HG02938 (cell line): Measurements from ENCODE around the gene PPM1M.
"Not testable (repeated sequence)": the region's sequence is repeated elsewhere in the genome, so short reads cannot be mapped to it uniquely, and the experiment has no call there.

Experiments used
- ATAC-seq: cut with Tn5 transposase; IDR thresholded peaks from one replicate; pipeline ENCODE4 v1.9.1; 2021; ENCODE audit warnings: mild to moderate bottlenecking, moderate library complexity; ENCODE audit not compliant: unreplicated experiment

Gene PPM1M

DNA sequence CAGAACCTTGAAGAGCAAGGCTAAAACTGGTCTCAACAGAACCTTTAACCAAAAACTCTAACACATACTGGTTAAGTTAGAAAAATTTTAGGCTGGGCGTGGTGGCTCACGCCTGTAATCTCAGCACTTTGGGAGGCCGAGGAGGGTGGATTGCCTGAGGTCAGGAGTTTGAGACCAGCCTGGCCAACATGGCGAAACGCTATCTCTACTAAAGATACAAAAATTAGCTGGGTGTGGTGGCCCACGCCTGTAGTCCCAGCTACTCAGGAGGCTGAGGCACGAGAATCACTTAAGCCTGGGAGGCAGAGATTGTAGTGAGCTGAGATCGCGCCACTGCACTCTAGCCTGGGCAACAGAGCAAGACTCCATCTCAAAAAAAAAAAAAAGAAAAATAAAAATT is 26.6 kb downstream of the PPM1M start:
- not testable (repeated sequence) for ATAC-seq

DNA sequence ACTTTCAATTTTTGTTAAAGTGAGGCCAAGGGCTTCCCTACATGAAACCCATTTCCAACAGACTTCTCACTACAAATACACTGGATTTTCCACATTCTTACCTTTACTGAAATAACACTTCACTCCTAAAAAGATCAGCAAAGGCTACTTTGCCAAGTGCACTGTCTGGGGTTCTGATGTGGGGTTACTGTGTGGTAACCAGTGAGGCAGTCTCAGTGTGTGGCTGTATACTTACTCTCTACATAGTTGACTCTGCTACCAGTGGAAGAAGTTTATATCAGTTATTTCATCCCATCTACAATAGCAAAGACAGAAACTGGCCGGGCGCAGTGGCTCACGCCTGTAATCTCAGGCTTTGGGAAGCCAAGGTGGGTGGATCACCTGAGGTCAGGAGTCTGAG is 27.3 kb downstream of the PPM1M start:
- ATAC-seq: no peak

DNA sequence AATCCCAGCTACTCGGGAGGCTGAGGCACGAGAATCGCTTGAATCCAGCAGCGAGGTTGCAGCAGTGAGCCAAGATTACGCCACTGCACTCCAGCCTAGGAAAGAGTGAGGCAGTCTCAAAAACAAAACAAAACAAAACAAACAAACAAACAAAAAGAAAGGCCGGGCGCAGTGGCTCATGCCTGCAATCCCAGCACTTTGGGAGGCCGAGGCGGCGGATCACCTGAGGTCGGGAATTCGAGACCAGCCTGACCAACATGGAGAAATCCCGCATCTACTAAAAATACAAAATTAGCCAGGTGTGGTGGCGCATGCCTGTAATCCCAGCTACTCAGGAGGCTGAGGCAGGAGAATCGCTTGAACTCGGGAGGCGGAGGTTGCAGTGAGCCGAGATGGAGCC is 29.2 kb downstream of the PPM1M start:
- ATAC-seq: not testable (repeated sequence)

DNA sequence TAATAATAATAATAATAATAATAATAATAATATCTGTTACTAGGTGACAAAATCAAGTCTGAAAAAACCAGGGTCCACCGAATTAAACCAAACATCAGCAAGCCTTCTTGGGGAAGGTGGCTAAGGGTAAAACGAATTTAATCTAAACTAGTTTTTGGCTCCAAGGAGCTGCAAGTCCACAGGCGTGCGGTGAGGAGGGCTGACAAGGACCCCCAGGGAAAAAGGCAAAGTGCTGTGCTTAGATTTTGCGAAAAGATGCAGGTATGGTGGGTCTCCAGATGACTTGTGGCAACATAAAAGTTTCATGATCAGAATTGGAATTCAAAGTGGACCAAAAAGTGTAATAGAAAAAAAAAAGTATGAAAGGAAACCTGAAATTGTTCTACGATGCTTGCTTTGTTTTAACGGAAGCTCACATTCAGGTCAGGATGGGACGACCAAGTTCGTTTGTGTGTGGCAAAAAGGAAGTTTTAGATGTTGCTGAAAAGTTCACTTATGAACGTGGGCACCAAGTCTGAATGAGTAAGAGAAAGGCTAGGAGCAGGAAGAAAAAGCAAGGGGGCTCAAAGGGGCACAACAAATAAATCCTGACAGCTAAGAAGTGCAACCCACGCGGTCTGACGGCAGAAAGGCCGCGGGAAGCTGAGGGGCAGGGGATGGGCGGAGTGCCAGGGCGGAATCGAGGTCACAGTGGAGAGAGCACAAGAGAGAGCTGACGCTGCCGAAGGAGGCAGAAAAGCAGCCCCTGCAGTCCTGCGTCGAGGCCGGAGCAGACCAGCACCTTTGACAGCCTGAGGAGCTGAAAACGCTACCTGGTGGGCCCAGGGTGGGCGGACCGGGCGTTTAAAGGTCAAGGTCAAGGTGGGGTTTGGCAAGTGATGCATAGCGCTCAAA is 31.8 kb downstream of the PPM1M start:
- ATAC-seq: no peak

DNA sequence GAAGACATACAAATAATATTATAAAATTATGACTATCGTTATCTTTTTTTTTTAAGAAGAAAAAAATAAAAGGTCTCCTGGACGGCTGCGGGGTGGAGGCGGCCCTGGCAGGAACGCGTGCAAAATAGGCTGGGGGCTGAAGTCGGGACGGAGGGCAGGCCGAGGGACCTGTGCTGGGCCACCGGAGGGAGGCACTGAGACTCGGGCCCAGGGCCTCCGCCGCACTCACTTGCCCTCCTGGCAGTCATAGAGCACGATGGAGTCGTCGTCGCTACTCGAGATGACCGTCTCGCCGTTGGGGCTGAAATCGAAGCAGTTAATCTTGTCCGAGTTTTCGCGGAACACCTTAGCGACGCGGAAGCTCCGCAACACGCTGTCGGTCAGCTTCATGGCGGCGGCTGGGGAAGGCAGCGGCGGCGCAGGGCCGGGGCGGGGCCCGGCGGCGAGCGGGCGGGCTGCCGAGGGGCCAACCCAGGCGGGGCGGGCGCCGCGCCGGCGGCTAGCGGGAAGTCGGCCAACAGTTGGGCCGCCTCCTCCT is 32.5 kb downstream of the PPM1M start:
- ATAC-seq: peak; percentile 46

DNA sequence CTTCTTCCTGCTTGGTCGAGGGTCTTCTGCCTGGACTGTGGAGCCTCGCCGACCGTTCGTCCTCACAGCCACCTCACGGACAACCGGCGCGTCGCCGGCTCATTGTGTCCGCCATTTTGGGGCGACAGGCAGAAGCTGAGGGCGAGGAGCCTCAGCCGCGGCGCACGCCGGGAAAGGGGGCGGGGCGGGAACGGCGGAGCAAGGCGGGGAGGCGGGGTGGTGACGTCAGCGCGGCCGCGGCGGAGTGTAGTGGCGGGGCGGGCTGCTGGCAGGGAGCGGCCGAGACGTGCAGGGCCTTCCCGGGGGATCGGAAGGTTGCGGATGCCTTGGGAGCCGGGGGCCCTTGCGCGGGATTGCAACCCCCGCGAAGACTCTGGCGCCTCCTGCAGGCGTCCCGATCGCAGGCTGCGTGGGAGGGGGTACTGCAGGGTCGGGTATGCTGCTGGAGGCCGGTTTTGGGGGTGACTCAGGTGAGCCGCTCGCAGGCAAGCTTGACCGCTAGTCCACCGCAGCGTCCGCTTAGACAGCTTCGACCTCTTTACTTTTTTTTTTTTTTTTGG is 33.0 kb downstream of the PPM1M start, which contains the start of gene WDR82:
TSS of gene WDR82 (minus strand) at position 140 of the 560 bp plus-strand sequence. CDS start 288 bp downstream, outside the sequence.
- peak; percentile 71 for ATAC-seq

DNA sequence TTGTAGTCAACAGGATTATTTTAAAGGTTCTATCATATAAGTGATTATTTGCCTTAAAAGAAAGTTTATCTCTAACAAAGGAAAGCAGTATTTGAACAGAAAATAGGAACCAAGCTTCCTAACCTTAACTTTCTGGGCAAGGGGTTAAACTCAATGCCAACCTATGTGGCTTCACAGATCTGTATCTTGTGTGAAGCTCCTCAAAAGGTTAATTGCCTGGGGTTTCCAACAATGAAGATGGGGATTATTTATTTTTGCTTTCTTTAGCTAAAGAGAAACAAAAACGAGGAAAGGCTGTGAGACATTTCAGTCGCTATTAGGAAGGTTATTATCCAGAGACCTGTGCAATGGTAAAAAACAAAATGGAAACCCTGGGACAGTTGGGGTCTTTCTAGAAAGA is 34.0 kb downstream of the PPM1M start:
- ATAC-seq: no peak

DNA sequence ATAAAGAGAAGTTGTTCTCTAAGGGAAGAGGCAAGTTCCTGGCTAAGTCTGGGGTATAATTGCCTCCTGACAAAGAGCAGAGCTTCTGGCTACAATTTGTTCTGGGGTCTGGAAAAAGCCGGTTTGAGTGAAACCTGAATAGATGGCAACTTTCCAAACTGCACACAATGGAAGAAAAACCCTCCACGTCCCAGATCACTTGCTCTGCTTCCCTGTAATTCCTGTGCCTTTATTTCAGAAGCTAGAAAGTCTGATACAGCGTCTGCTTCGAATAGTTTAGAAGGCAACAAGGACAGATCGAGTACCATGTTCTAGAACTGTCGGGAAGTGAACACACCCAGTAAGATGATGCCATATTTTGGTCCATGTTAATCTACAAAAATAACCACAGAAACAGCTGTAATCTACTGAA is 34.5 kb downstream of the PPM1M start:
- ATAC-seq: no peak

DNA sequence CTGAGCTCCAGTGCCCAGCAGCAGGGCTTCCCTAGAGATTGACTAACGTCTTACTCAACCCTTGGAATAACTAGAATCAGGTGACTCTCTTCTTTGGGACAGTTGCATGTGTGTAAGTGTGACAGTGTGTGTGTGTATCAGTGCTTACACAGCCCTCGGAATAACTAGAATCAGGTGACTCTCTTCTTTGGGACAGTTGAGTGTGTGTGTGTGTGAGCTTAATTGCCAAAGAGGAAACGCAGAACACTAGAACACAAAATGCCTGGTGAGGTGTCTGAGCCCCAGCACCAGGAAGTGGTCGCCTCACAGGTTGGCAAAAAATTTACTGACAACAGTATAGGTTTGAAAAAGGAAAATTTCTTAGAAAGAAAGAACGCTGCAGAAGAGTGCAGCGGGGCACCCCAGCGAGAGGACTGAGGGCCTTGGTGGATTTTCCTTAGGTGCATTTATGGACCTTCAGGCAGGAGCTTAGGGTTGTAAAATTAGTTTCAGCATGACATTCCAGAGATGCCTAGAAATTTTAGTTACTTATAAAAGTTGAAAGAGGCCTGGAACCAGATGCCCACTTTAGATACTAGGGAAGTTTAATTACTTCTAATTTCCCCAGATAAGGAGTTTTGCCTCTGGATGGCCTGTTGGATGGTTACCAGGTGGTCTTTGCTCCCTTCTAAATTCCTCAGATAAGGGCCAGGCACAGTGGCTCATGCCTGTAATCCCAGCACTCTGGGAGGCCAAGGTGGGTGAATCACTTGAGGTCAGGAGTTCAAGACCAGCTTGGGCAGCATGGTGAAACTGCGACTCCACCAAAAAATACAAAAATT is 36.6 kb downstream of the PPM1M start:
- ATAC-seq: no peak

DNA sequence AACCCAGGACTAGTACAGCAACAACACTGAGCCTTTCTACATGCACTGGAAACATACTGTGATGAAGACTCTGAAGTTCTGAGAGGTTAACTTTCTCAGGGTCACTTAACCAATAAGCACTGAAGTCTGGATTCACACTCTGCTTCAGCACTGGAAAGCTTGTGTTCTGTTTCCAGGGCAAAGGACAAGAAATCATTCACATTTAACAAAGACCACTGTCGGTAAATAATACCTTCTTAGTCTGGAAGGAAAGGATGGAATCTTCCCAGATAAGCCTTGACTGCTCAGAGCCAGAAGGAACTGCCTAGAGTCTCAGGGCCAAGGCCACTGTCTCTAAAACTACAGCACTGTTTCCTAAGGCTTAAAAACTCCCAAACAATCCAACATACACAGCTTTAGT is 37.7 kb downstream of the PPM1M start:
- ATAC-seq: no peak

DNA sequence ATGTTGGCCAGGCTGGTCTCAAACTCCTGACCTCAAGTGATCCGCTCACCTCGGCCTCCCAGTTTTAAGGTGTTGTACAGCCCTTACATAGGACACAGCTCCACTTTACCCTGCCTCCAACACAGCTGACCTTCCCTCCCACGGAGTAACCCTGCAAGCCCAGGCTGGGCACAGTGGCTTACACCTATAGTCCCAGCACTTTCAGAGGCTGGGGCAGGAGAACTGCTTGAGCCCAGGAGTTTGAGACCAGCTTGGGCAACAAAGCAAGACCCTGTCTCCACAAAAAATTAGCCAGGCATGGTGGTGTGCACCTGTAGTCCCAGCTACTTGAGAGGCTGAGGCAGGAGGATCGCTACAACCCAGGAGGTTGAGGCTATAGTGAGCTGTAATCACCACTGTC is 38.5 kb downstream of the PPM1M start:
- ATAC-seq: not testable (repeated sequence)

DNA sequence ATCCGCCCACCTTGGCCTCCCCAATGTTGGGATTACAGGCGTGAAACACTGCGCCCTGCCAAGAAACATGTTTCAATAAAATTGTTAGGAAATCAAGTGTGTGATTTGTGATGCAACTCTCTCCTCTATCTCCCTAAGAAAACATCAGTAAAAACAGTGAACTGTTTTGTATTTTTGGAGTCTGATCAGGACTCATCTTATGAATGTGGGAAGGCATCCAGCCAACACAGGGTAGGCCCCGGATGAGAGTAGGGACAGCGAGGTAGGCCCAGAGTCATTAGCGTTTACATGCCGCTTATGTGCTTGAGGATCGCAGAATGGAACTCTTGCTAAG is 41.2 kb downstream of the PPM1M start:
- no peak for ATAC-seq

DNA sequence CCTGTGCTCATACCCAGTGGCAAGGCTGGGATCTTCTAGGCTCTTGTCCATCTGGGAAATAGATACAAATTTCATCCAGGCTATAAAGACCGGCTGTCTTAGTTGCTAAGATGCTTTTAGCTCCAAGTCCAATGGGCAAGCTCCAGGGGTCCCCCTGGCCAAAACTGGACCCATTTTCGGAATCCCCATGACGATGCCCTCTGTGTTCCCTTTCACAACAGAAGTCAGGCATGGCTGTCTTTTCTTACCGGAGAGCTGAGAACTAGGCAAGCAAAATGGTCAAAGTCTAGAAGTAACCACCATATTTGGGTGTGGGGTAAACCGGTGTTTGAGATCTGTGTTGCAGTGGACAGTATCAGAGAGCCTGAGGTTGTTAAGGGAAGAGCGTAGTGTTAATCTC is 43.1 kb downstream of the PPM1M start:
- ATAC-seq: no peak

DNA sequence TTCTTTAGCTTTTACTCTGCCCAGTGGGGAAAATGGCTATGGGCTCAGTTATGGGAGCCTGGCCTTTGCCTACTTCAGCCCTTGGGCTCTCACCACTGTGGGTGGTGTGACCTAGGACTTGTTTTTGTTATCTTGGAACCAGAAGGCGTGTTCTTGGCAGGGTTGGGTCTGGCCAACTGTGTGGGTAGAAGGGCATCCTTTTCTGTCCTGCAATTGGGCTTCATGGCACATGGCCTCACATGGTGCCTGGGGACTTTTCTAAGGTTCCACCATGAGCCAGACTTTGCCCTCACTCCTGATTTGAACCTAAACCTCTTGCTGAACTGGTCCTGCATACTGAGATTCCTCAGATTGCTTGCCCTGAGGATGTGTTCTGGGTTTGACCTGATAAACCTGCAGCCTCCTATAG is 43.8 kb downstream of the PPM1M start:
- ATAC-seq: no peak

DNA sequence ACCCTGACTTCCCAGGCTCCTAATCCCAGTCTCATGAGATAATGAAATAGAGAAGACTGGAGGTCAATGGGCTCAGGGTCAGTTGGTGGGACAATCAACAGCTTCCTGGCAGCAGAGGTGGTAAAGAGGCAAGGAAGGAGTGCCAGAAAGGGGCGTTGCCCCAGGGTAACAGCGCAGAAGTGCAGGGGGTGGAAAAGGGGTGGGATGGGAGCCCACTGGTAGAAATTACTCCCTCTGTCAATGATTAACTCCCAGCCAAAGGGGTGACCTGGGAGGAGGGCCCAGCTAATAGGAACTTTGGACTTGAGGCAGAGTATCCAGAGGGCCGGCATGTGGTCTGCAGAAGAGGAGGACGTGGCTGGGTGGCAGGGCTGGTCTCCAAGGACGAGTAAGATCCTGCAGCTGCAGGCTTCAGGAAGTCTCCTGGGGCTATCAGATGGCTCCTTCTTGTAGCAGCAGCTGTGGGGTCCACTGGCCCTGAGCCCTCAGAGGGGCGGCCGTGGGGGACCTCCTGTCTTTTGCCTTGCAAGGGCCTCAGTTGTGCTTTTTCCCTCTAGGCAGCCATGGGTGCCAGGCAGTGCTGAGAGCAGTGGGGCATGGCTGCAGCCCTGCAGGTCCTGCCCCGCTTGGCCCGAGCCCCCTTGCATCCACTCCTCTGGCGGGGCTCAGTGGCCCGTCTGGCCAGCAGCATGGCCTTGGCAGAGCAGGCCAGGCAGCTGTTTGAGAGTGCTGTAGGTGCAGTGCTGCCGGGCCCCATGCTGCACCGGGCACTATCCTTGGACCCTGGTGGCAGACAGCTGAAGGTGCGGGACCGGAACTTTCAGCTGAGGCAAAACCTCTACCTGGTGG is 44.4 kb downstream of the PPM1M start:
- ATAC-seq: no peak

DNA sequence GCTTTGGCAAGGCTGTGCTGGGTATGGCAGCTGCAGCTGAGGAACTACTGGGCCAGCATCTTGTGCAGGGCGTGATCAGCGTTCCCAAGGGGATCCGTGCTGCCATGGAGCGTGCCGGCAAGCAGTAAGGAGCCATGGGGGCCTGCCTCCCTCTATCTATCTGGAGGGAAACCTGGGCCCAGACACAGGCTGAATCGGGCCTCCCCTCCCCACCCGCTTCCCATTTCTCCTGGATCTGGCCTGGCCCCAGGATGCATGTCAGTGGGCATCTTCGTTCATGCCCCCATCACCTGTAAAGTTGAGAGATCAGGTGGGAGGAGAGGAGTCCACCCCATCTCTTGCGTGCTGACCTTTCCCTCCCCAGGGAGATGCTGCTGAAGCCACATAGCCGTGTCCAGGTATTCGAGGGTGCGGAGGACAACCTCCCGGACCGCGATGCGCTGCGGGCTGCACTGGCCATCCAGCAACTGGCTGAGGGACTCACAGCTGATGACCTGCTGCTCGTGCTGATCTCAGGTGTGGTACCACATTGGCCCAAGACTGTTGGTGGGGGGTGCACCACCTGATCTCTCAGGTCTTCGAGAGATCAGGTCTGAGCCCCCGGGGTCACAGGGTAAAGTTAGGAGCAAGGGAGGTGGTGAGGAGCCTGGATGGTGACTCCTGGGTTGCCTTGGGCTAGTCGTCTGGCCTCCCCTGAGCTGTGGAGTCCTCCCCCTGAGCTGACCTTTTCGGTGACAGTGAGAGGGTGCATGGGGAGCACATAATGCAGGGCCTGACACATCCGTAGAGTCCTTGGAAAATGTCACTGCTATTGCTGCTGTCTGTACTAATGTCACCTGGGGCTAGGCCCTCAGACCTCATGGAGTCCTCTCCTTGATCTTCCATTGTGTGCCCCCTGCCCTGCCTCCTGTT is 45.3 kb downstream of the PPM1M start:
- no peak for ATAC-seq

DNA sequence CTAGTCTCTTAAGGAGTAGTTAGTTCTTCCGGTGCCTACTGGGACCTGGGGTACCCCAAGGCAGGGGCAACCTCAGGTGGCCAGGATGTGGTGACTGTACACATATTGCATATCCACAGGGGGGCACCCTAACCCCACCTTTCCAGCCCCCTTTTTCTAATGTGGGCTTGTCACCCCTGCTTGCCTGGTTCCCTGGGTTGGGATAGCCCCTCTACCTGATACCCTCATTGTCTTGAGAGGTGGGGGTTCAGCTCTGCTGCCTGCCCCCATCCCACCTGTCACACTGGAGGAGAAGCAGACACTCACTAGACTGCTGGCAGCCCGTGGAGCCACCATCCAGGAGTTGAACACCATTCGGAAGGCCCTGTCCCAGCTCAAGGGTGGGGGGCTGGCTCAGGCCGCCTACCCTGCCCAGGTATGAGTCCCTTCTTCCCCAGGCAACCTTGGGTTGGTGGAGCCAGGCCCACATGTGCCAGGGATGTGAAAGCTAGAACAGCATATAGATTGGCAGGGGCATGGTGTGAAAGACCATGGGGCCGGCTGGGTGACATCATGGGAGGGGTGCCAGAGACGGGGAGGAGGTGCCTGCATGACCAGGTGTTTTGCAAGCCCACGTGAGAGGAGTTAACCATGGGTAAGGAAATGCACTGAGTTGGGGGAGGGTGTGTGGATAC is 46.1 kb downstream of the PPM1M start:
- no peak for ATAC-seq

DNA sequence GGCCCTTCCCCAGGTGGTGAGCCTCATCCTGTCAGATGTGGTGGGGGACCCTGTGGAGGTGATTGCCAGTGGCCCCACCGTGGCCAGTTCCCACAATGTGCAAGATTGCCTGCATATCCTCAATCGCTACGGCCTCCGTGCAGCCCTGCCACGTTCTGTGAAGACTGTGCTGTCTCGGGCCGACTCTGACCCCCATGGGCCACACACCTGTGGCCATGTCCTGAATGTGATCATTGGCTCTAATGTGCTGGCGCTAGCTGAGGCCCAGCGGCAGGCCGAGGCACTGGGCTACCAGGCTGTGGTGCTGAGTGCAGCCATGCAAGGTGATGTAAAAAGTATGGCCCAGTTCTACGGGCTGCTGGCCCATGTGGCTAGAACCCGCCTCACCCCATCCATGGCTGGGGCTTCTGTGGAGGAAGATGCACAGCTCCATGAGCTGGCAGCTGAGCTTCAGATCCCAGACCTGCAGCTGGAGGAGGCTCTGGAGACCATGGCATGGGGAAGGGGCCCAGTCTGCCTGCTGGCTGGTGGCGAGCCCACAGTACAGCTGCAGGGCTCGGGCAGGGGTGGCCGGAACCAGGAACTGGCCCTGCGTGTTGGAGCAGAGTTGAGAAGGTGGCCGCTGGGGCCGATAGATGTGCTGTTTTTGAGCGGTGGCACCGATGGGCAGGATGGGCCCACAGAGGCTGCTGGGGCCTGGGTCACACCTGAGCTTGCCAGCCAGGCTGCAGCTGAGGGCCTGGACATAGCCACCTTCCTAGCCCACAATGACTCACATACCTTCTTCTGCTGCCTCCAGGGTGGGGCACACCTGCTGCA is 46.9 kb downstream of the PPM1M start:
- no peak for ATAC-seq
